Activated CD4-positive, alpha-beta T cell treated with anti-CD3 and anti-CD28 coated beads, Interleukin-2, Interleukin-4, amounts not matched to agents 100 ng/mL and 50 ng/mL, durations not matched to agents 16 hours and 8 hours (primary cell): ENCODE results near the gene TMPO.
"Not testable (repeated sequence)": the region's sequence is repeated elsewhere in the genome, so short reads cannot be mapped to it uniquely, and the experiment has no call there.

Experiments used
- DNase-seq: peaks from one replicate; pipeline ENCODE4 v3.0.0-alpha.2; 2020; ENCODE audit warnings: low spot score

Gene TMPO

GRCh38 chr12:98515287-98516110, at the start of gene TMPO:
TMPO (plus strand) TSS chr12:98515590; CDS start chr12:98515868, 278 bp downstream.
- DNase-seq = peak; percentile 95

- DNase-seq = no peak
Measured at GRCh38 chr12:98465950-98466602, 49.3 kb upstream of the TMPO start.

GRCh38 chr12:98466640-98467400, 48.6 kb upstream of the TMPO start:
- DNase-seq = peak; percentile 41

GRCh38 chr12:98469109-98469508, 46.3 kb upstream of the TMPO start:
- DNase-seq = no peak

- DNase-seq = no peak
Measured at GRCh38 chr12:98470469-98471082, 44.8 kb upstream of the TMPO start.

GRCh38 chr12:98471085-98471484, 44.3 kb upstream of the TMPO start:
- DNase-seq = no peak

GRCh38 chr12:98475565-98475908, 39.9 kb upstream of the TMPO start:
- no peak for DNase-seq

GRCh38 chr12:98478606-98479005, 36.8 kb upstream of the TMPO start:
- DNase-seq = no peak

- DNase-seq = no peak
Measured at GRCh38 chr12:98483621-98484503, 31.5 kb upstream of the TMPO start.

- no peak for DNase-seq
Measured at GRCh38 chr12:98485792-98486340, 29.5 kb upstream of the TMPO start.

GRCh38 chr12:98488416-98488815, 27.0 kb upstream of the TMPO start:
- not testable (repeated sequence) for DNase-seq

GRCh38 chr12:98489176-98489575, 26.2 kb upstream of the TMPO start:
- no peak for DNase-seq

GRCh38 chr12:98490501-98491453, 24.6 kb upstream of the TMPO start:
- DNase-seq = peak; percentile 85

GRCh38 chr12:98492580-98493140, 22.7 kb upstream of the TMPO start:
- DNase-seq = no peak

- DNase-seq = not testable (repeated sequence)
Measured at GRCh38 chr12:98501266-98501629, 14.1 kb upstream of the TMPO start.

- peak; percentile 93 for DNase-seq
Measured at GRCh38 chr12:98503342-98503591, 12.1 kb upstream of the TMPO start.

- DNase-seq = peak; percentile 96
Measured at GRCh38 chr12:98503592-98504367, 11.6 kb upstream of the TMPO start.

GRCh38 chr12:98504368-98504617, 11.1 kb upstream of the TMPO start:
- no peak for DNase-seq

GRCh38 chr12:98509063-98509462, 6.3 kb upstream of the TMPO start:
- DNase-seq = no peak
